Uterus (tissue), 2 donors: ENCODE measurements around the gene EMILIN2.

ENCODE experiments used
- CTCF ChIP-seq, 4 experiments: fragments of 200-600 bp in 2 of 4; fragments of 450-650 bp in 2 of 4; sonication (generic) in 2 of 4; IDR thresholded peaks; one replicate each; pipeline ENCODE4 v1.5.1; 2016 to 2019; ENCODE audit warnings: antibody characterized with exemption in 4 of 4, mild to moderate bottlenecking in 2 of 4, moderate library complexity in 1 of 4
- POLR2A ChIP-seq, 2 donors: fragments of 450-650 bp; IDR thresholded peaks; one replicate each; pipeline ENCODE4 v1.6.1; 2016; ENCODE audit warnings: antibody characterized with exemption in 2 of 2, mild to moderate bottlenecking in 1 of 2, moderate library complexity in 1 of 2

- TF ChIP-seq POLR2A (IDR thresholded peaks at IDR 0.05) (no peak), CTCF (IDR thresholded peaks at IDR 0.05) (no peak)
These were observed 38.0 kb downstream of the EMILIN2 start for GRCh38 chr18:2884706-2885285.
